MCF 10A (cell line): ENCODE data around the gene IL17REL. TPM values are rescaled to one million over a fixed set of nuclear protein-coding genes. Genes with fewer than 3 reads are reported as not detected.

Source experiments
- BruUV-seq: library from RNA; stranded (reverse); fragments of 400-500 nt; replicated peaks from 2 replicates; lab custom pipeline; 2021; lab: Mats Ljungman, UMichigan
- CTCF ChIA-PET: fragments of 300-600 bp; sonication (Branson Sonifier 250); formaldehyde crosslinking; extraction: SDS; loops from one replicate; lab custom pipeline; 2021; ENCODE audit warnings: antibody characterized with exemption, inconsistent platforms; lab: Yijun Ruan, JAX
- POLR2A ChIA-PET: fragments of 300-600, 350-650 bp; sonication (Branson Sonifier 250); formaldehyde crosslinking; extraction: SDS; loops from one replicate; lab custom pipeline; 2020; ENCODE audit warnings: antibody characterized with exemption, inconsistent platforms; lab: Yijun Ruan, JAX
- DNase-seq: peaks from one replicate; pipeline ENCODE4 v3.0.0-alpha.2; 2018; ENCODE audit not compliant: unreplicated experiment
- H3K27ac Mint-ChIP-seq: one replicate; pipeline ENCODE4 v1.8.0; 2022; ENCODE audit warnings: mild to moderate bottlenecking, low read depth, mixed read lengths; ENCODE audit not compliant: unreplicated experiment
- H3K27me3 Mint-ChIP-seq: one replicate; pipeline ENCODE4 v1.8.0; 2022; ENCODE audit warnings: mixed read lengths; ENCODE audit not compliant: insufficient read depth, unreplicated experiment
- H3K36me3 Mint-ChIP-seq: one replicate; pipeline ENCODE4 v1.8.0; 2022; ENCODE audit warnings: mild to moderate bottlenecking, moderate library complexity, mixed read lengths; ENCODE audit not compliant: insufficient read depth, unreplicated experiment
- H3K4me1 Mint-ChIP-seq: one replicate; pipeline ENCODE4 v1.8.0; 2022; ENCODE audit warnings: mixed read lengths; ENCODE audit not compliant: insufficient read depth, unreplicated experiment
- H3K4me3 Mint-ChIP-seq: one replicate; pipeline ENCODE4 v1.8.0; 2022; ENCODE audit warnings: mild to moderate bottlenecking, moderate library complexity, mixed read lengths; ENCODE audit not compliant: unreplicated experiment
- H3K9me3 Mint-ChIP-seq: one replicate; pipeline ENCODE4 v1.8.0; 2022; ENCODE audit warnings: mixed read lengths; ENCODE audit not compliant: unreplicated experiment
- CTCF ChIP-seq: fragments of 200-600 bp; IDR thresholded peaks from one replicate; pipeline ENCODE4 v1.8.0; 2022; ENCODE audit warnings: antibody characterized with exemption, mild to moderate bottlenecking; ENCODE audit not compliant: unreplicated experiment
- intact Hi-C: fragments of 100-400 bp; cut with micrococcal nuclease; formaldehyde crosslinking; loops from 2 replicates; pipeline ENCODE4 v1.14.1; 2022
- total RNA-seq: library from RNA; stranded (reverse); gene quantifications from 2 replicates; pipeline ENCODE4 v1.2.3, GENCODE V29; 2022

The IL17REL gene
- total RNA-seq, 1 experiment from 2014 or later: not detected

- DNase-seq: peak; percentile 25
- H3K27ac Mint-ChIP-seq: no peak overlapping the region
- intact Hi-C loops: no loop called here
- H3K4me3 Mint-ChIP-seq: no peak overlapping the region
- ChIA-PET POLR2A (no interaction called here), CTCF (interaction anchor here (1.0 kb wide), 1 partner anchor 10 kb away, joined by 3 read pairs; no protein-coding TSS in a partner anchor)
- BruUV-seq: no TSS peak
- H3K9me3 Mint-ChIP-seq: no peaks in the 10 kb centered on the region
- no peak for TF ChIP-seq CTCF
- no peaks in the 10 kb centered on the region for H3K36me3 Mint-ChIP-seq
- H3K4me1 Mint-ChIP-seq: no peaks in the 10 kb centered on the region
- H3K27me3 Mint-ChIP-seq: no peaks in the 10 kb centered on the region
Measured at GRCh38 chr22:50002791-50003190, 9.8 kb downstream of the IL17REL start.

GRCh38 chr22:50001388-50002231, 11.0 kb downstream of the IL17REL start:
- Mint-ChIP-seq H3K4me1 (peaks cover under 1% of the 10 kb centered on the region), H3K9me3 (no peaks in the 10 kb centered on the region), H3K4me3 (no peak overlapping the region), H3K27me3 (no peaks in the 10 kb centered on the region), H3K36me3 (no peaks in the 10 kb centered on the region), H3K27ac (no peak overlapping the region)
- POLR2A ChIA-PET: interaction anchor here (0.6 kb wide), 1 partner anchor 22 kb away, joined by 4 read pairs; no protein-coding TSS in a partner anchor
- no peak for TF ChIP-seq CTCF
- intact Hi-C loops: no loop called here
- no peak for DNase-seq
- CTCF ChIA-PET: no interaction called here
- no TSS peak for BruUV-seq

GRCh38 chr22:50000587-50001387, 11.8 kb downstream of the IL17REL start:
- BruUV-seq: no TSS peak
- no peak for DNase-seq
- CTCF ChIA-PET: no interaction called here
- H3K4me1 Mint-ChIP-seq: peaks cover 6% of the 10 kb centered on the region
- no peak for TF ChIP-seq CTCF
- no peak overlapping the region for H3K4me3 Mint-ChIP-seq
- no peak overlapping the region for H3K27ac Mint-ChIP-seq
- no peaks in the 10 kb centered on the region for H3K9me3 Mint-ChIP-seq
- no peaks in the 10 kb centered on the region for H3K36me3 Mint-ChIP-seq
- POLR2A ChIA-PET: interaction anchor here (0.6 kb wide), 1 partner anchor 23 kb away, joined by 4 read pairs; no protein-coding TSS in a partner anchor
- no peaks in the 10 kb centered on the region for H3K27me3 Mint-ChIP-seq
- intact Hi-C loops: no loop called here
